Glomerular endothelial cell (primary cell): Measurements from ENCODE around the gene PHTF2. TPM values are rescaled to one million over a fixed set of nuclear protein-coding genes. Genes with fewer than 3 reads are reported as not detected.

Source experiments
- DNase-seq: peaks from one replicate; pipeline ENCODE4 v3.0.0-alpha.2; 2011; ENCODE audit warnings: low read depth, low spot score; ENCODE audit errors: extremely low read depth
- total RNA-seq: library from RNA; depleted of rRNA; stranded (reverse); fragments of >200 nt; gene quantifications from 2 replicates; pipeline ENCODE4 v1.2.3, GENCODE V29; 2015

The PHTF2 gene
- total RNA-seq, 1 donor from 2014 or later = 13.2 TPM

DNA sequence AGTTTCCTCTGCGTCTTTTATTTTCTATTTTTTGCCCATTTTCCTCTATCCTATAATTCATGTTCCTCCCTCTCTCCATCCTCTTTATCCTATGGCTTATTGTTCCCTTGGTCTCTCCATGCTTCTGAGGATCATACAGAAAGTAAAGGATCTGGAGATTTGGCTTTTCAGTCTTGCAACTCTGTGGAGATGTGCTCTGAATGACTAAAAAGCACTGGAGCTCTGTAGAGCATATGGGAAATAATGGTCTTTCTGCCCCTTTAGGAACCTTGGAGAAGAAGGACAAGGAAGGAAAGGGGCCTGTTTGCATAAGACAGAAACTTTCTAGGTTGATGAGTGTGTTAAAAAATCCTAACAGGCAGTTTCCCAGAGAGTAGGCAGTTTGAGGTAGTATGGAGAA lies 120.1 kb downstream of the PHTF2 start:
- no peak for DNase-seq

GRCh38 chr7:77923419-77923818 lies 124.8 kb downstream of the PHTF2 start:
- no peak for DNase-seq

DNA sequence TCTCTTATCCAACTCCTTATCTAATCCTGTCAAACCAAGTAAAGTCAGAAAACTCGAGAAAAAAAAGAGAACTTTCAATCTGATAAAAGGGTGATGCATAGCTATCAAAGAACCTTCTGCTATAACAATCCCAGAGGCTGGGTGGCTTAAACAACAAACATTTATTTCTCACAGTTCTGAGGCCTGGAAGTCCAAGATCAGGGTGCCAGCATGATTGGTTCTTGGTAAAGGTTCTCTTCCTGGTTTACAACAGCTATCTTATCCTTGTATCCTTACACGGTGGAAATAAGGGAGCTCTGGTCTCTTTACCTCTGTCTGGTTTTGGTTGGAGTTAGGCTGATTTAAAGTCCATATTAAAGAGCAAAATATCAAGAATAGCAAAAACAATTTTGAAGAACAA lies 131.9 kb downstream of the PHTF2 start:
- DNase-seq = no peak

DNA sequence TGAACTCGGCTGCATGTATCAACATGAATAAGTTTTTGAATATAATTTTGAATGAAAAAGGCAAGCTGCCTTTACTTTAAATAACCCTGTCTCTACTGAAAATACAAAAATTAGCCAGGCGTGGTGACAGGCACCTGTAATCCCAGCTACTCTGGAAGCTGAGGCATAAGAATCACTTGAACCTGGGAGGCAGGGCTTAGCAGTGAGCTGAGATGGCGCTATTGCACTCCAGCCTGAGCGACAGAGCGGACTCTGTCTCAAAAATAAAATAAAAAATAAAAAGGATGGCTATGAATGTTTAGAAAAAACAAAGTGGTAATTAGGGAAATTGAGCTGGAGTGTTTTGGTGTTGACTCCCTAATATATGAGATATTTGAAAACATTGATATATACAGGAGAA lies 133.3 kb downstream of the PHTF2 start:
- DNase-seq = no peak

- peak; percentile 23 for DNase-seq
Observed at GRCh38 chr7:77933394-77933793, 134.8 kb downstream of the PHTF2 start.

DNA sequence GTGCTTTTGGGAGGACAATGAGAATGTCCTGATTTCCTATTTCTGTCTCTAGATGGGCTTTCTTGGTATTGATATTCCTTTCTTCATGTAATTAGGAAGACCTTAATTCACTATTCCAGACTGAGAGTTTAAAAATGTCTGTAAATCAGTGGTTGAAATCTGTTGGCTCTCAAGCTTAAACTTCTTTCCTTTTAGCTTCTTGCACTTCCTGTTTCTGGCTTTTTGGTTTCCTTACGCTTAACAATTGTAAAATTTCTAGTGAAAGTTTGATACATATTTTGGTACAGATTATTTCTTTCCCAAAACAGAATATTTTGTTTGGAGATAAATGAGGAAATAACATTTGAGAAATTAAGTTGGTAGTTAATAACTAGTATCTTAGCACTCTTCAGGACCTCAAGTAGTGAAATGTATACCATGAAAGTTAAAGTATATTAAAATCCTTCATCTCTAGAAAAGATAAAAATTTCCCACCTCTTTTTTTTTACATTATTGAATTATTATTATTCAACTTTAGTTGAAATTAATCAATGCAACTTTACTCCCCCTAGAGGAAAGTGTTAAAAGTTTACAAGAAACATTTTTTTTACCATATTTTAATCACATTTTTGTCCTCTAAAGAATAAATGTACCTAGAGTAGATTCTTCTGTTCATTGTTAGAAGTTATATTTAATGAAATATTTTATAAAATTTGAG lies 137.2 kb downstream of the PHTF2 start:
- no peak for DNase-seq

DNA sequence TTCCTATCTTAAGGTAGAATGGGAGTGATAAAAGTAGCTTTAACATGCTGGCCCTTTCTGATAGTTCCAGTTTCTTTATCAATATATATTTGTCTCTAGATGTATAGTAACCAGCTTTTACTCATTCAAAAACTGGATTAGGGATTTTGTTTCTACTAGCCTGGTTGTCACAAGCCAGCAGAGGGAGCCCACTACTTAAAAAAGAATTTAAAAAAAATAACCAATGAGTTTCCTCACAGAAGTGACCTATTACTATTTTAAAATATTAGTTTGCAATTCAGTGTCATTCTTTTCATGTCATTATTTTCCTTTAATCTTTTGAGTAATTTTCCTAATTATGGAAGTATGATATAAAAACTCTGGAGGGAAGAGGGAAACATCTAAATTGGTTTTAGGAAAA lies 142.1 kb downstream of the PHTF2 start:
- DNase-seq = no peak

GRCh38 chr7:77942431-77942830 lies 143.9 kb downstream of the PHTF2 start:
- no peak for DNase-seq

DNA sequence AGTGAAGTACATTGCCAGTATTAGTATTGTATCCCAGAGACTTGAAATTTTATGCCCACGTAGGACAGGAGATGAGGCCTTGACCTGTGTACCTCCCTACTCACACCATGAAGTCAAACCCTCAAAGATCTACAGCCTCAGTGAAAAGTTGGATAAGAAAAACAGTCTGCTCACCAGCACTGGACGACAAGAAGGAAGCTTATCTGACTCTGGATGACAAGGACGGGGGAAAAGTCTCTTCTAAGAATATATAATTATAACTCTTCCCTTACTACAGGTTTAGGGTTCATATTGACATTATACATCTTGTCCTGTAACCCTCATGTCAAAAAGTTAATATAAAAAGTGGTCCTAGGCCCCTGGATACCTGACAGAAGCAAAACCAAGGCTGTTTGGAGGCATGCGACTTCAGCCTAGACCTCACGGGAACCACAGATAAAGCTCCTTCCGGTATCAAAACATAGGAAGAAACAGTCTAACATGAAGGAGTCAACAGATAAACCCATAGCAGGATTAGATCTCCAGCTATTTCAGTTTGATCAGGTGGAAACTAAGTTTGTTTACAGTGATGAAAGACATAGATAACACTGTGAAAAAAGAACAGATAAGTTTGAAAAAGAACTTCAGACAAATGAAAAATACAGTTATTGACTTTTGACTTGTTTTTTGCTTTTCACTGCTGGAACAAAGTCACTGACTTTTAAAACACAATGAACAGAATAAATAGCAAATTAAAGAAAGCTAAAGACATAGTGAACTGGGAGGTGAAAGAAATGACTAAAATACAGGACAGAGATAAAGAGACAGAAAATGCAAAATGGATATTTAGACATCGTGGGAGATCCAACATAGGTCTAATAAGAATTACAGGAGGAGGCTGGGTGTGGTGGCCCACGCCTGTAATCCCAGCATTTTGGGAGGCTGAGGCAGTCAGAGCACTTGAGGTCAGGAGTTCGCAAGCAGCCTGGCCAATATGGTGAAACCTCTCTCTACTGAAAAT lies 145.9 kb downstream of the PHTF2 start:
- no peak for DNase-seq

DNA sequence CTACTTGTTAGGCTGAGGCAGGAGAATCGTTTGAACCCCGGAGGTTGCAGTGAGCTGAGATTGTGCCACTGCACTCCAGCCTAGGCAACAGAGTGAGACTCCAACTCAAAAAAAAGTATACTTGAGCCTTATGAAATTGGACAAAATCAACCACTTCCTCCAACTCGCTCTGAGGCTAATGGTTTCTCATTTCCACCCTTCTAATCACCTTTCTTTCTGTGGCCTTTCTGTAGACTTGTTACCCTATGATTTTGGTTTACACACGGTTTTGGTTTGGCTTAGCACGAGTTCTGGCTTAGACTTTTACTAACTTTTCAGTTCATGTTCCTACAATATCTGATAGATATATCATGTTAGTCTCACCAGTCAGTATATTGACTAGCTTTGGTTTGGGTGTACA lies 152.0 kb downstream of the PHTF2 start:
- DNase-seq = no peak

- DNase-seq = no peak
Observed at GRCh38 chr7:77954773-77955555, 156.4 kb downstream of the PHTF2 start.

DNA sequence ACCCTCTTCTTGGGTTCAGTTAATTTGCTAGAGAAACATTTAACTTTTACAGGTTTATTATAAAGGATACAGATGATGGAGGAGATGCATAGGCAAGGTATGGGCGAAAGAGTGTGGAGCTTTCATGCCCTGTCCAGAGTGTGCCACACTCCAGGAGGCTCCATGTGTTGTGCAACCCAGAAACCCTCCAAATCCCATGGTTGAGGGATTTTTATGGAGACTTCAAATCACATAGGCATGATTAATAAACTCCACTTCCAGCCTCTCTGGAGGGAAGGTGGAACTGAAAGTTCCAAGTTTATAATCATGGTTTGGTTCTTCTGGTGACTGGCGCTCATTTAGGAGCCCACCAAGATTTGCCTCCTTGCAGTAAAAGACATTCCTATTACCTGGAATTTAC lies 159.9 kb downstream of the PHTF2 start:
- DNase-seq = no peak

DNA sequence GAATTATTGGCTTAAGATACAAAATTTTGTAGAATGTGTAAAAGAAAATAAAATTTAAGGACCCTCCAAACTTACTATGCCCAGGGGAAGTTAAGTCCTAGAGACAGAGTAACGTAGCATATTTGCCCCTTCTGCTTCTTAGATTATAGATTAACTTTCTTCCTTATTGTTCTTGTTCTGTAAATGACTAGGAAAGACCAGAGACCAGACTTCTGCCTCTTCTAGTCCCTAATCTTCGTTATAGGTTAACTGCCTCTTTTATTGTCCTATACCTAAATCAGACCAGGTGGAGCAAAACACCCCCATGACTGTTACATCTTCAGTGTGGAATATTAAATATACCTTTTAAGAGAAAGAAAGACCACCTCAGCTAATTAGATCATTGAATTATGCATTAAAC lies 160.5 kb downstream of the PHTF2 start:
- no peak for DNase-seq

GRCh38 chr7:77960336-77960735 lies 161.8 kb downstream of the PHTF2 start:
- DNase-seq = no peak

DNA sequence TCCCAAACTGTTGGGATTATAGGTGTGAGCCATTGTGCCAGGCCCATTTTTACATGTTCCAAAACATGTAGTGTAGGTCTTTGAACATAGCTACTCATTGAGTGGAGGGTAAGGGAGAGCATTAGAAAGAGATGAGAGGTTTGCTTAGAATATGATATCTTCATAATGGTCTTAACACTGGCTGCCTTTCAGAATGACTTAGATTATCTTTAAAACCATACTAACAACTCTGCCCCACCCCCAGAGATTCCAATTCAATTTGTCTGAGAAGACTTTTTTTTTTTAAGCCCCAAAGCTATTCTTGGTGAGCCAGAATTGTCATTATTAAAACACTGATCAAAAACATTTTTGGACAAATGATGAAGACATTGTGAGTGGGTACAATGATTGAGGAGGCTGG lies 168.9 kb downstream of the PHTF2 start:
- DNase-seq = no peak

DNA sequence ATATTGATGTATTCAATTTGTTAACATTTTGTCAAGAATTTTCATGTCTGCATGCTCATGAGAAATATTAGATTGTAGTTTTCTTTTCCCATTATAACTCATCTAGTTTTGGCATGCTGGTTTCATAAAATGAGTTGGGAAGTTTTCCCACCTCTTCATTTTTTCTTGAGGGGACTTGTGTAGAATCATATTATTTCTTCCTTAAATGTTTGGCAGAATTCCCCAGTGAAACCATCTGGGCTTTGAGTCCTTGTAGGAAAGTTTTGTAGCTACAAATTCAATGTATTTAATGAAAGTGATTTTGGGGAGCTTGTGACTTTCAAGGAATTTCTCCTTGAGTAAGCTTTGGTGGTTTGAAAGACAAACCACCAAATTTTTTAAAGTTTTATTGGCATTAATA lies 173.2 kb downstream of the PHTF2 start:
- no peak for DNase-seq

GRCh38 chr7:77975672-77976480 lies 177.3 kb downstream of the PHTF2 start:
- DNase-seq = no peak

GRCh38 chr7:77979219-77979618 lies 180.6 kb downstream of the PHTF2 start:
- DNase-seq = no peak

DNA sequence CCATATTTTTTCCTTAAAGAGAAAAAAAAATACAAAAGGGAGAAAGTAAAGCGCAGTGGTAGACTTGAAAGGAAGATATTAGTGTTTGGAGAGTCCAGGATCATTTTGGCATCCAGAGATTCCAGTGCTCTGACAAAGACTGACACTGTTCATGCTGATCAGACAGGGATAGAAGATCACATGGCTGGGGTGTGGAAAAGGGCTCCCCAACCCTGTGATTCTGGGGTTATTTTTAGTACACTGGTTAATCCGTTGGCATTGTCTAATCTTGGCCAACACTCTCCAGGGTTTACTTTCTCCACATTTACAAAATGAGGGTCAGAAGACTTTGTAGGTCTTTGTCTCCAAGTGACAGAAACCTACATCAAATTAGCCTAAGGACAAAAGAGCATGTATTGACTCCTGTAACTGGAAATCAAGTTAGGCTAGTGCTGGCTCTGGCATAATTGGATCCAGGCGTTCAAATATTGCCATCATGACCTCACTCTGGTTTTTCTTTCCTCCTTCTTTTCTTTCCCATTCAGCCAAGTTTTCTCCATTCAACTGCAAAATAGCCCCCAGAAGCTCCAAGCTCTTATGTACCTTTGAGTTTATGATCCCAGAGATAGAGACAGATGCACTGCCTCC lies 181.6 kb downstream of the PHTF2 start:
- DNase-seq = no peak
